K562 (cell line): ENCODE data around the gene RNGTT. TPM values are rescaled to one million over a fixed set of nuclear protein-coding genes. Genes with fewer than 3 reads are reported as not detected.

Experiments used
- ATAC-seq: fragments of 200-7000 bp; cut with Tn5 transposase; 3 replicates; pipeline ENCODE4 v1.9.1; 2020; ENCODE audit warnings: moderate library complexity
- BruUV-seq: library from RNA; stranded (reverse); fragments of 400-500 nt; replicated peaks from 2 replicates; lab custom pipeline; 2021; lab: Mats Ljungman, UMichigan
- CTCF ChIA-PET: fragments of 300-600 bp; formaldehyde crosslinking; extraction: SDS; loops from one replicate; lab custom pipeline; 2021; ENCODE audit warnings: low intra/inter-chr PET ratio; lab: Yijun Ruan, JAX
- POLR2A ChIA-PET: fragments of 300-600, 350-650 bp; sonication (Branson Sonifier 250); formaldehyde crosslinking; extraction: SDS; loops from one replicate; lab custom pipeline; 2021; ENCODE audit warnings: antibody characterized with exemption, inconsistent platforms; lab: Yijun Ruan, JAX
- DNase-seq, 4 experiments: peaks; one replicate each; pipeline versions ENCODE4 v3.0.0 to v3.0.0-alpha.2; 2011 to 2018; ENCODE audit warnings: low spot score in 3 of 4, mixed read lengths in 3 of 4; ENCODE audit errors: extremely low read depth in 1 of 4
- FAIRE-seq: peaks from 2 replicates; lab custom pipeline; 2011; peaks lifted over from hg19 to GRCh38; lab: Jason Lieb, UNC
- H2AFZ ChIP-seq: 2 replicates; pipeline ENCODE4 v1.6.0; 2011; ENCODE audit warnings: low read depth, low read length, control low read depth, inconsistent platforms
- H3K27ac ChIP-seq: fragments of 200-600 bp; 3 replicates; pipeline ENCODE4 v1.8.0; 2011; ENCODE audit warnings: low read depth, mild to moderate bottlenecking, control low read depth, inconsistent platforms, low read length, moderate library complexity, mixed read lengths; ENCODE audit errors: extremely low read depth
- H3K27me3 ChIP-seq, 2 experiments: fragments of 300-600 bp in 1 of 2; 2 replicates in 1 of 2; 3 replicates in 1 of 2; pipeline versions ENCODE4 v1.6.0 to v1.8.0; 2011; ENCODE audit warnings: inconsistent platforms in 2 of 2, low read length in 2 of 2, mild to moderate bottlenecking in 1 of 2, mixed read lengths in 1 of 2, moderate library complexity in 1 of 2; ENCODE audit not compliant: control insufficient read depth in 2 of 2, insufficient read depth in 2 of 2
- H3K36me3 ChIP-seq: fragments of 300-600 bp; 3 replicates; pipeline ENCODE4 v1.8.0; 2011; ENCODE audit warnings: mild to moderate bottlenecking, low read length, inconsistent platforms; ENCODE audit not compliant: control insufficient read depth, insufficient read depth
- H3K4me1 ChIP-seq, 2 experiments: fragments of 200-600 bp in 1 of 2; replicated peaks in 1 of 2; 2 replicates in 1 of 2; 3 replicates in 1 of 2; pipeline versions ENCODE4 v1.5.1 to v1.8.0; 2011; ENCODE audit warnings: inconsistent platforms in 2 of 2, low read length in 2 of 2, mild to moderate bottlenecking in 1 of 2, mixed read lengths in 1 of 2, moderate library complexity in 1 of 2; ENCODE audit not compliant: control insufficient read depth in 2 of 2, insufficient read depth in 2 of 2
- H3K4me2 ChIP-seq: 2 replicates; pipeline ENCODE4 v1.6.1; 2011; ENCODE audit warnings: low read length, control low read depth, inconsistent platforms, mixed read lengths; ENCODE audit not compliant: insufficient read depth
- H3K4me3 ChIP-seq: fragments of 200-600 bp; sonication (generic), shearing (Covaris generic); 2 replicates; pipeline ENCODE4 v1.5.1; 2016; ENCODE audit warnings: control low read depth, inconsistent platforms
- H3K79me2 ChIP-seq: fragments of 200-600 bp; 3 replicates; pipeline ENCODE4 v1.8.0; 2011; ENCODE audit warnings: low read length, inconsistent platforms; ENCODE audit not compliant: control insufficient read depth, insufficient read depth
- H3K9ac ChIP-seq, 2 experiments: 2 replicates each; pipeline versions ENCODE4 v1.6.0 to v1.6.1; 2011; ENCODE audit warnings: low read depth in 2 of 2, low read length in 2 of 2, control low read depth in 1 of 2, inconsistent platforms in 1 of 2, mild to moderate bottlenecking in 1 of 2, mixed read lengths in 1 of 2; ENCODE audit not compliant: insufficient read depth in 1 of 2
- H3K9me1 ChIP-seq: one replicate; pipeline ENCODE4 v1.6.0; 2011; ENCODE audit warnings: inconsistent platforms, mild to moderate bottlenecking, low read length, moderate library complexity; ENCODE audit not compliant: control insufficient read depth, insufficient read depth
- H3K9me3 ChIP-seq: replicated peaks from 2 replicates; pipeline ENCODE4 v1.5.1; 2011; ENCODE audit warnings: low read depth, low read length, inconsistent platforms; ENCODE audit not compliant: control insufficient read depth, insufficient read depth
- H4K20me1 ChIP-seq: replicated peaks from 2 replicates; pipeline ENCODE4 v1.6.1; 2011; ENCODE audit warnings: low read length, inconsistent platforms, mixed read lengths; ENCODE audit not compliant: control insufficient read depth, insufficient read depth
- BACH1 ChIP-seq: fragments of 200-800 bp; sonication (Bioruptor generic); IDR thresholded peaks from 2 replicates; pipeline ENCODE4 v1.6.1; 2016; ENCODE audit warnings: missing genetic modification characterization, missing compliant biosample characterization
- DACH1 ChIP-seq: fragments of 450-650 bp; IDR thresholded peaks from 2 replicates; pipeline ENCODE4 v1.6.1; 2018; ENCODE audit not compliant: partially characterized antibody
- DLX4 ChIP-seq: fragments of 250-450 bp; sonication (Bioruptor Pico); IDR thresholded peaks from 2 replicates; pipeline ENCODE4 v1.6.1; 2021; ENCODE audit warnings: mild to moderate bottlenecking
- KLF16 ChIP-seq: IDR thresholded peaks from 2 replicates; pipeline ENCODE4 v1.6.1; 2016; ENCODE audit warnings: antibody characterized with exemption
- NR1H2 ChIP-seq: sonication (generic); formaldehyde crosslinking; IDR thresholded peaks from 2 replicates; pipeline ENCODE4 v1.4.0; 2020; ENCODE audit warnings: mild to moderate bottlenecking, missing genetic modification reagents
- POLR2AphosphoS2 ChIP-seq: IDR thresholded peaks from 2 replicates; pipeline ENCODE4 v1.6.1; 2012; ENCODE audit warnings: low read length, improper control_type of control experiment
- SAFB2 ChIP-seq: fragments of 200-400 bp; formaldehyde crosslinking; IDR thresholded peaks from 2 replicates; pipeline ENCODE4 v1.6.1; 2018; ENCODE audit warnings: borderline replicate concordance, low read length, low read depth, moderate library complexity; ENCODE audit not compliant: severe bottlenecking
- SMAD3 ChIP-seq: fragments of 450-650 bp; formaldehyde crosslinking; conservative IDR thresholded peaks from 2 replicates; pipeline ENCODE4 v1.4.0; 2020; ENCODE audit warnings: mild to moderate bottlenecking
- STAG1 ChIP-seq: sonication (generic); formaldehyde crosslinking; IDR thresholded peaks from 2 replicates; pipeline ENCODE4 v1.5.0; 2020; ENCODE audit warnings: missing genetic modification reagents, borderline replicate concordance
- TCF15 ChIP-seq: fragments of 250-450 bp; sonication (Bioruptor Pico); IDR thresholded peaks from 2 replicates; pipeline ENCODE4 v1.8.0; 2022; ENCODE audit warnings: moderate library complexity, mild to moderate bottlenecking, inconsistent platforms
- ZKSCAN1 ChIP-seq: fragments of 150-350 bp; IDR thresholded peaks from 2 replicates; pipeline ENCODE4 v1.6.1; 2016; ENCODE audit warnings: low read depth, low read length
- ZNF274 ChIP-seq: IDR thresholded peaks from 2 replicates; pipeline ENCODE4 v1.6.1; 2011; ENCODE audit warnings: low read depth, mild to moderate bottlenecking, low read length, moderate library complexity, borderline replicate concordance
- ZNF3 ChIP-seq: fragments of 250-450 bp; sonication (Bioruptor Pico); IDR thresholded peaks from 2 replicates; pipeline ENCODE4 v1.5.0; 2021; ENCODE audit warnings: mild to moderate bottlenecking, moderate library complexity
- ZNF57 ChIP-seq: fragments of 450-650 bp; formaldehyde crosslinking; IDR thresholded peaks from 2 replicates; pipeline ENCODE4 v1.4.0; 2020; ENCODE audit warnings: mild to moderate bottlenecking, moderate library complexity
- ZNF79 ChIP-seq: fragments of 250-450 bp; sonication (Bioruptor Pico); IDR thresholded peaks from 2 replicates; pipeline ENCODE4 v1.4.0; 2020; ENCODE audit warnings: low read depth, mild to moderate bottlenecking, moderate library complexity
- WGBS: fragments of 100-300 bp; shearing (Covaris generic); methylation state at CpG from one replicate; pipeline ENCODE4 v1.1.6; 2016; ENCODE audit warnings: low coverage, mixed read lengths; ENCODE audit not compliant: insufficient coverage; ENCODE audit errors: missing lambda C conversion rate; 5-methylcytosine and 5-hydroxymethylcytosine counted together
- in situ Hi-C: fragments of 300-500 bp; cut with MboI; formaldehyde crosslinking; loops from 4 replicates; pipeline ENCODE4 v1.15.0; 2018; ENCODE audit warnings: inconsistent platforms, mixed read lengths
- intact Hi-C: fragments of 100-400 bp; cut with micrococcal nuclease; formaldehyde crosslinking; loops from 2 replicates; pipeline ENCODE4 v1.14.2; 2022
- polyA plus RNA-seq, 8 experiments: library from polyadenylated mRNA; depleted of rRNA in 4 of 8; stranded (reverse) in 5 of 8; unstranded in 3 of 8; fragments of >200 nt; fragmentation: Nextera tagmentation in 2 of 8; fragmentation: Illumina TruSeq in 1 of 8; extraction: Ambion mirVana in 2 of 8; extraction: Trizol in 1 of 8; gene quantifications; 2 replicates each; pipeline versions ENCODE4 v1.2.1 to v1.2.3, GENCODE V29; 2011 to 2014; ENCODE audit warnings: inconsistent platforms in 1 of 8, missing spikeins in 1 of 8
- total RNA-seq, 7 experiments: library from RNA; depleted of rRNA in 6 of 7; stranded (reverse); fragments of >200 nt in 6 of 7; fragmentation: Illumina TruSeq in 2 of 7; extraction: Trizol in 2 of 7; gene quantifications; 2 replicates each; pipeline versions ENCODE4 v1.2.1 to v1.2.3, GENCODE V29; 2011 to 2021; ENCODE audit warnings: low replicate concordance in 1 of 7

RNGTT gene
- total and polyA plus RNA-seq, 9 of the 15 experiments (the other 6 are each of a cell fraction or from before 2014, with no cell fraction given): 6.1 to 31.7 (median 19.5) TPM

DNA sequence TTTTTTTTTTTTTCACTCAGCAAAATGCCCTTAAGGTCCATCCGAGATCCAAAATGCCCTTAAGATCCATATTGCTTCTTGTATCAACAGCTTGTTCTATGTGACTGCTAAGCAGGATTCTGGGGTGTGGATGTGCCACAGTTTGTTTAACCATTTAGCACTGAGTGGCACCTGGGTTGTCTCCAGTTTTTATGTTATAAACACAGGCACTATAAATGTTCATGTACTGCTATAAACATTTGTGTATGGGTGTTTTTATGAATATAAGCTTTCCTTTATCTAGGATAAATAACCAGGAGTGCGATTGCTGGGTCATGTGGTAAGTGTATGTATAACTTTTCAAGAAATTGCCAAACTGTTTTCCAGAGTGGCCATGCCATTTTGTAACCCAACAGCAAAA lies 386.0 kb downstream of the RNGTT start:
- no peak overlapping the region for H3K9ac ChIP-seq
- H3K27ac ChIP-seq: no peak overlapping the region
- no peak overlapping the region for H3K4me3 ChIP-seq
- WGBS: 0% methylated on average over 2 of the region's 2 CpGs
- ChIA-PET POLR2A (no interaction called here), CTCF (no interaction called here)
- peaks cover 0 to 18% of the 10 kb centered on the region in 2 experiments for H3K27me3 ChIP-seq
- no peaks in the 10 kb centered on the region for H4K20me1 ChIP-seq
- ATAC-seq: no peak
- no peak overlapping the region for H2AFZ ChIP-seq
- H3K9me1 ChIP-seq: no peaks in the 10 kb centered on the region
- DNase-seq: no peak
- intact Hi-C loops: no loop called here
- no peaks in the 10 kb centered on the region for H3K4me1 ChIP-seq
- no peaks in the 10 kb centered on the region for H3K36me3 ChIP-seq
- no peaks in the 10 kb centered on the region for H3K9me3 ChIP-seq
- no TSS peak for BruUV-seq
- FAIRE-seq: no peak
- H3K4me2 ChIP-seq: no peak overlapping the region
- TF ChIP-seq SMAD3 (no peak), POLR2AphosphoS2 (no peak), BACH1 (tag) (no peak), SAFB2 (no peak), DACH1 (no peak), ZKSCAN1 (no peak), TCF15 (CRISPR knock-in tag) (no peak), STAG1 (CRISPR knock-in tag) (no peak), ZNF3 (CRISPR knock-in tag) (no peak), ZNF79 (CRISPR knock-in tag) (no peak), ZNF57 (no peak), KLF16 (no peak), ZNF274 (no peak), NR1H2 (CRISPR knock-in tag) (no peak), DLX4 (CRISPR knock-in tag) (no peak)
- no peaks in the 10 kb centered on the region for H3K79me2 ChIP-seq
- in situ Hi-C loops: no loop called here
